Embryonic facial prominence (tissue), 1 donor: ENCODE data around the gene RBMS3.
A peak's percentile ranks its signal among the peaks of the same experiment; 100 is the strongest.
"Not testable (repeated sequence)": the region's sequence is repeated elsewhere in the genome, so short reads cannot be mapped to it uniquely, and the experiment has no call there.

Source experiments
- DNase-seq: peaks from one replicate; pipeline ENCODE4 v3.0.0-alpha.2; 2016; ENCODE audit errors: extremely low spot score

Gene RBMS3

GRCh38 chr3:29618395-29619282 is 337.8 kb downstream of the RBMS3 start:
- DNase-seq, result no peak

- DNase-seq, result no peak
Measured at GRCh38 chr3:29619676-29620075, 338.8 kb downstream of the RBMS3 start.

- DNase-seq, result no peak
Measured at GRCh38 chr3:29627136-29628117, 346.6 kb downstream of the RBMS3 start.

- DNase-seq, result no peak
Measured at GRCh38 chr3:29628795-29629194, 347.9 kb downstream of the RBMS3 start.

GRCh38 chr3:29635888-29636287 is 355.0 kb downstream of the RBMS3 start:
- DNase-seq, result no peak

GRCh38 chr3:29637068-29637467 is 356.2 kb downstream of the RBMS3 start:
- no peak for DNase-seq

- peak; percentile 20 for DNase-seq
Measured at GRCh38 chr3:29639578-29640290, 358.9 kb downstream of the RBMS3 start.

- DNase-seq, result no peak
Measured at GRCh38 chr3:29642393-29643033, 361.6 kb downstream of the RBMS3 start.

GRCh38 chr3:29643034-29643425 is 362.2 kb downstream of the RBMS3 start:
- DNase-seq, result no peak

- no peak for DNase-seq
Measured at GRCh38 chr3:29644261-29644660, 363.4 kb downstream of the RBMS3 start.

- DNase-seq, result no peak
Measured at GRCh38 chr3:29644956-29645636, 364.2 kb downstream of the RBMS3 start.

- DNase-seq, result no peak
Measured at GRCh38 chr3:29646043-29646442, 365.2 kb downstream of the RBMS3 start.

- DNase-seq, result no peak
Measured at GRCh38 chr3:29649815-29650547, 369.1 kb downstream of the RBMS3 start.

- DNase-seq, result no peak
Measured at GRCh38 chr3:29653680-29654079, 372.8 kb downstream of the RBMS3 start.

- DNase-seq, result no peak
Measured at GRCh38 chr3:29655015-29655747, 374.3 kb downstream of the RBMS3 start.

- no peak for DNase-seq
Measured at GRCh38 chr3:29665688-29666087, 384.8 kb downstream of the RBMS3 start.

- no peak for DNase-seq
Measured at GRCh38 chr3:29668233-29668632, 387.4 kb downstream of the RBMS3 start.

GRCh38 chr3:29668728-29669127 is 387.9 kb downstream of the RBMS3 start:
- no peak for DNase-seq

GRCh38 chr3:29670476-29670875 is 389.6 kb downstream of the RBMS3 start:
- not testable (repeated sequence) for DNase-seq
